AG04450 (cell line): ENCODE measurements around the gene PAX2. TPM values are rescaled to one million over a fixed set of nuclear protein-coding genes. Genes with fewer than 3 reads are reported as not detected.

ENCODE experiments used
- CTCF ChIA-PET: fragments of 300-600, 350-600 bp; formaldehyde crosslinking; extraction: SDS; loops from one replicate; lab custom pipeline; 2022; ENCODE audit warnings: antibody characterized with exemption, inconsistent platforms; lab: Charles Lee
- POLR2A ChIA-PET: fragments of 350-600 bp; formaldehyde crosslinking; extraction: SDS; loops from one replicate; lab custom pipeline; 2021; ENCODE audit warnings: antibody characterized with exemption, inconsistent platforms; lab: Yijun Ruan, JAX
- DNase-seq: peaks from one replicate; pipeline ENCODE4 v3.0.0-alpha.2; 2011; ENCODE audit warnings: low read depth, low spot score
- H3K27ac ChIP-seq: one replicate; pipeline ENCODE4 v1.5.1; 2012; ENCODE audit warnings: low read depth, low read length, control low read depth
- H3K27me3 ChIP-seq: one replicate; pipeline ENCODE4 v1.6.0; 2012; ENCODE audit warnings: low read length; ENCODE audit not compliant: control insufficient read depth, insufficient read depth
- H3K4me3 ChIP-seq: 2 replicates; pipeline ENCODE4 v1.5.1; 2011; ENCODE audit warnings: mild to moderate bottlenecking, low read depth, low read length, control low read depth
- H3K9me3 ChIP-seq: 2 replicates; pipeline ENCODE4 v1.5.1; 2012; ENCODE audit warnings: low read length; ENCODE audit not compliant: control insufficient read depth, insufficient read depth
- polyA plus RNA-seq: library from polyadenylated mRNA; depleted of rRNA; stranded (reverse); fragments of >200 nt; gene quantifications from 2 replicates; pipeline ENCODE4 v1.2.3, GENCODE V29; 2011
- TF ChIP-seq, protein P1 (sequence below): IDR thresholded peaks from 2 replicates; pipeline ENCODE4 v1.5.1; 2011; ENCODE audit warnings: low read depth, low read length, control low read depth, inconsistent platforms

PAX2 gene
- polyA plus RNA-seq, 1 experiment, result not detected

DNA sequence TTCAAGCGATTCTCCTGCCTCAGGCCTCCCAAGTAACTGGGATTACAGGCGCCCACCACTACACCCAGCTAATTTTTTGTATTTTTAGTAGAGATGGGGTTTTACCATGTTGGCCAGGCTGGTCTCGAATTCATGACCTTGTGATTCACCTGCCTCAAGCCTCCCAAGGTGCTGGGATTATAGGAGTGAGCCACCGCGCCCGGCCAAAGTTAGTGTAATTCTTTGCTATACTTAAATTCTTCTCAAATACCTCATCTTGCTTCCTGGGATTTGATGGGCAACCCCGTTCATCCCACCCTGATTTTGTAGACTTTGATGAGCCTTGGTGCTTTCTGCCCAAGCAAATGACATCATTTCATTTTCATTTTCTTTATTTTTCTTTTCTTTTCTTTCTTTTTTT, 54.5 kb downstream of the PAX2 start:
- Histone ChIP-seq H3K27me3 (peaks cover 63% of the 10 kb centered on the region), H3K4me3 (no peak overlapping the region), H3K9me3 (no peaks in the 10 kb centered on the region), H3K27ac (no peak overlapping the region)
- CTCF ChIA-PET, result no interaction called here
- DNase-seq, result no peak
- POLR2A ChIA-PET, result no interaction called here
- TF ChIP-seq, protein P1, sequence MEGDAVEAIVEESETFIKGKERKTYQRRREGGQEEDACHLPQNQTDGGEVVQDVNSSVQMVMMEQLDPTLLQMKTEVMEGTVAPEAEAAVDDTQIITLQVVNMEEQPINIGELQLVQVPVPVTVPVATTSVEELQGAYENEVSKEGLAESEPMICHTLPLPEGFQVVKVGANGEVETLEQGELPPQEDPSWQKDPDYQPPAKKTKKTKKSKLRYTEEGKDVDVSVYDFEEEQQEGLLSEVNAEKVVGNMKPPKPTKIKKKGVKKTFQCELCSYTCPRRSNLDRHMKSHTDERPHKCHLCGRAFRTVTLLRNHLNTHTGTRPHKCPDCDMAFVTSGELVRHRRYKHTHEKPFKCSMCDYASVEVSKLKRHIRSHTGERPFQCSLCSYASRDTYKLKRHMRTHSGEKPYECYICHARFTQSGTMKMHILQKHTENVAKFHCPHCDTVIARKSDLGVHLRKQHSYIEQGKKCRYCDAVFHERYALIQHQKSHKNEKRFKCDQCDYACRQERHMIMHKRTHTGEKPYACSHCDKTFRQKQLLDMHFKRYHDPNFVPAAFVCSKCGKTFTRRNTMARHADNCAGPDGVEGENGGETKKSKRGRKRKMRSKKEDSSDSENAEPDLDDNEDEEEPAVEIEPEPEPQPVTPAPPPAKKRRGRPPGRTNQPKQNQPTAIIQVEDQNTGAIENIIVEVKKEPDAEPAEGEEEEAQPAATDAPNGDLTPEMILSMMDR, result no peak

DNA sequence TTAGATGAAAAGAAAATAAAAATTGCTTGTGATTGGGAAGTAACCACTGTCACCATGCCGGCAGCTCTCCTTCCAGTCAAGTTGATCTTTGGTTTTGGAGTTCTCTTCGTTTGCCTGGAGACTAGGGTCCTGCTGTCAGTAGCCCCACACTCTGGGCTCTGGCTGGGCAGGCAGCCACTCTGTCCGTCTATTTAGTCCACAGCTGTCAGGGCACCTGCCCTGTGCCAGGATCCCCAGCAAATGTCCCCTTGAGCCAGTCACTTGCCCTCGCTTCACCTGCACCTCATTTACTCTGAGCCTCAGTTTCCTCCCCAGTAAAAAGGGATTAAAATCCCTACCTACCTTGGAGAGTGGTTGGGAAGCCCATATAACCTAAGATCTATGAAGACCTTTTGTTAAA, 55.5 kb downstream of the PAX2 start:
- TF ChIP-seq, protein P1, result no peak
- no peaks in the 10 kb centered on the region for H3K9me3 ChIP-seq
- H3K27me3 ChIP-seq, result peaks cover 64% of the 10 kb centered on the region
- DNase-seq, result no peak
- no peak overlapping the region for H3K4me3 ChIP-seq
- ChIA-PET POLR2A (no interaction called here), CTCF (no interaction called here)
- H3K27ac ChIP-seq, result no peak overlapping the region

DNA sequence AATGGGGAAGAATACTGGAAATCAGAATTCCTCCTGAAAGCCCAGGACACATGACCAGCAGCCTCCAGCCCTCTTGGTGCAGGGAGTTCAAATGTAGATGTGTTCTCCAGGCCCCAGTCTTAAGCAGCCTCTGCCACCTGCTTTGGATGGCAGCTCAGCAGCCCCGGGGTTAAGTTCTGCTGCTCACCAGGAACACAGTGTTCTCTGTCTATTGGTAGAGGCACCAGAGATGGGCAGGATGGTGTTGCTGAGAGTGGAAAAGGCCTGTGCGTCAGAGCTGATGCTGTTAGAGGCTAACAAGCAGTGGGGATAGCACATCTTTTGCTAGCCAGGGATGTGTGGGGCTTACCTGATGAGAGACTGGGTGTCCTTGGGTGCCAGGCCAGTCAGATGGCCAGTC, 56.8 kb downstream of the PAX2 start:
- no peak overlapping the region for H3K4me3 ChIP-seq
- H3K9me3 ChIP-seq, result no peaks in the 10 kb centered on the region
- no peak for DNase-seq
- peaks cover 58% of the 10 kb centered on the region for H3K27me3 ChIP-seq
- CTCF ChIA-PET, result no interaction called here
- POLR2A ChIA-PET, result no interaction called here
- TF ChIP-seq, protein P1, result no peak
- no peak overlapping the region for H3K27ac ChIP-seq

DNA sequence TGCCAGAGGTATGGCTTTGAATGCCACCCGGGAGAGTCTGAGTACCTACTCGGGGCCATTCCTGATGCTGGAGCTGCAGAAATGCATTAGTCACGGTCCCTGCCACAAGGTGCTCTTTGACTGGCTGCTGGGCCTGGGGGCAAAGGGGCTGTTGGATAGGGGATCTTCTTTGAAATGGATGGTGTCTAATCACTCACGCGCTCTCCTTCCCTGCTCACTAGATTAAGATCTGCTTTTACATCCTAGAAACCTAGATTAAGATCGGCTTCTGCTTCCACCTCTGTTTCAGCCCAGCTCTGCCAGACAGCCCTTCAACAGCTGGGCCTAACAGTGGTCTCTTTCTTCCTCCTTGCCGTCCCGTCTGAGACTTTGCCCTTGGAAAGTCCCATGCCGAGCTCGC, 57.2 kb downstream of the PAX2 start:
- CTCF ChIA-PET, result no interaction called here
- H3K4me3 ChIP-seq, result no peak overlapping the region
- peaks cover 56% of the 10 kb centered on the region for H3K27me3 ChIP-seq
- no peak for DNase-seq
- TF ChIP-seq, protein P1, result no peak
- POLR2A ChIA-PET, result no interaction called here
- no peaks in the 10 kb centered on the region for H3K9me3 ChIP-seq
- no peak overlapping the region for H3K27ac ChIP-seq

DNA sequence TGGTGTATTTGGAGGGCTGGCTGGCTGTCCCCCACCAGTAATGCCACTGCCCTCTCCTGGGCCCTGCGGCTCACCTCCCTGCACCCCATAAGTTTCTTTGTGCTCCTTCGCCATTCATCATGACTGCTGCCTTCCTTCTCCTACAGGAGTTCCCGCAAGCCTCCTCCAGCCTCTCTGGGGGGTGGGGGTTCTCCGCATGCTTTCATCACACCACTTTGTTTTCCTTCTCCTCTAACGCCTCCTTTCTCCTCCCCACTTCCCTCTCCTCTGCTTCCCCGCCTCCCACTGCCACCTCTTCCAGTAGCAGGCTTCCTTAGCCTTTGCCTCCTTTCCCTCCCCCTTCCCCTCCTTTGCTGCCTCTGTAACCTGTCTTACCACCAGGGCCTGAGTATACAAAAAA, 58.1 kb downstream of the PAX2 start:
- peaks cover 49% of the 10 kb centered on the region for H3K27me3 ChIP-seq
- H3K27ac ChIP-seq, result no peak overlapping the region
- no peak for DNase-seq
- TF ChIP-seq, protein P1, result no peak
- ChIA-PET POLR2A (no interaction called here), CTCF (no interaction called here)
- no peak overlapping the region for H3K4me3 ChIP-seq
- no peaks in the 10 kb centered on the region for H3K9me3 ChIP-seq
